ENCODE results near the gene CRABP2. TPM values are rescaled to one million over a fixed set of nuclear protein-coding genes. Genes with fewer than 3 reads are reported as not detected.

CRABP2 gene
- total and polyA plus RNA-seq, 2 of the 4 experiments (the other 2 are of a cell fraction): 6.3 to 15.7 TPM

DNA sequence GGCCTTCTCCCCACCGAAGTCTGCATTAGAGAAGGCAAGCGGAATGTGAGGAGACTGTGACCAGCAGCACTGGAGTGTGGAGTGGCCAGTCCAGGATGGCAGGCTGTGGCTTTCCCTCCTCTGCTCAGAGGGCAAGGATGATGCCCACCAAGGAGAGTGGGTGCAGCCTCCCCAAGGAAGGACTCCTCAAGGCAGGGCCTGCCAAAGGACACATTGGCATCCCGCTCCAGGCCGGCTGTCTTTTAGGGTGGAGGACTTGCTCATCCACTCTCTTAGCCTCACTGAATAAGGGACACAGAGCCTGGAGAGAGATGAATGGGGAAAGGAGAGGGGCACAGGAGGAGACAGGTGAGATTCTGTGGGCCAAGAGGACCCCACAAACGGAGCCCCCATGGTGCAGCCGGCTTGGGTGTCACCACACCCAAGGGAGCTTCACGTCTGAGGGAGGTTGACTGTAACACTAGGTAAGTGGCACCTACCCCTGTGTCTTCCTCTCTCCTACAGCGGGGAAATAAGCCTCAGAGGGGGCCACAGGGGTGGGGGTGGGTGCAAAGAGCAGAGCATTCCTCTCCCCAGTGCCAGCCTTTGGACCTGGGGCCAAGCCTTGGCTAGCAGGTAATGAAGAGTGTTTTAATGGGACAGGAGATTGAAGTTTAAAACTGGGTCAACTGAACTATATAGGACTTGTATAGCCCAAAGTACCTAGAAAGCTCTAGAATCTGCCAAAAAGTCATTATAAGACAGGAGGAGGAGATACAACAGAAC is 24.0 kb downstream of the CRABP2 start:
- Histone ChIP-seq H3K56ac (ENCODE audit: extremely low read depth, insufficient read depth, low read length) (no peak overlapping the region), H2BK120ac (ENCODE audit: low read depth, low read length) (no peak overlapping the region), H3K36me3 (ENCODE audit: control insufficient read depth, insufficient read depth, low read length) (no peaks in the 10 kb centered on the region), H3K4me1 (ENCODE audit: control insufficient read depth, insufficient read depth, low read length) (peaks cover 7% of the 10 kb centered on the region), H3K27me3 (ENCODE audit: control insufficient read depth, insufficient read depth, low read length) (peaks cover 27% of the 10 kb centered on the region), H2AFZ (replicated peaks; ENCODE audit: low read length, poor library complexity) (no peak overlapping the region), H2BK15ac (ENCODE audit: low read depth, low read length) (no peak overlapping the region), H4K20me1 (ENCODE audit: insufficient read depth, low read length) (no peaks in the 10 kb centered on the region; the same call in 1 of the 2 replicates), H4K8ac (ENCODE audit: low read depth in 2 of 2, low read length in 2 of 2) (no peak overlapping the region), H3K14ac (replicated peaks; ENCODE audit: low read depth, low read length) (no peak overlapping the region), H3K9ac (ENCODE audit: low read depth, low read length) (no peak overlapping the region), H2AK9ac (replicated peaks; ENCODE audit: low read depth, low read length, poor library complexity) (no peak overlapping the region), H4K91ac (ENCODE audit: insufficient read depth, low read depth, low read length) (no peak overlapping the region), H2BK5ac (ENCODE audit: low read depth, low read length, poor library complexity, severe bottlenecking) (no peak overlapping the region), H2BK20ac (ENCODE audit: low read depth, low read length) (no peak overlapping the region), H3K79me1 (ENCODE audit: low read depth in 1 of 2, low read length in 2 of 2) (peaks cover 0 to 8% of the 10 kb centered on the region in 2 experiments; a peak in 2 of 4 replicates), H3K9me1 (ENCODE audit: insufficient read depth, low read length) (no peaks in the 10 kb centered on the region), H3K4me2 (ENCODE audit: low read depth, low read length) (no peak overlapping the region), H3K23ac (ENCODE audit: low read depth, low read length) (no peak overlapping the region), H3K9me3 (ENCODE audit: control insufficient read depth, insufficient read depth, low read length) (no peaks in the 10 kb centered on the region), H3K27ac (ENCODE audit: insufficient read depth, low read length) (no peak overlapping the region), H3K4ac (ENCODE audit: low read depth, low read length) (no peak overlapping the region), H2AK5ac (ENCODE audit: low read depth, low read length) (no peak overlapping the region), H4K5ac (ENCODE audit: low read depth, low read length) (no peak overlapping the region), H3K18ac (ENCODE audit: low read depth, low read length) (no peak overlapping the region), H3K4me3 (ENCODE audit: insufficient read depth, low read depth, low read length) (no peak overlapping the region)
- no peak for DNase-seq
- dilution Hi-C loops (cut with HindIII; ENCODE audit: low sequenced_read_pairs, unreplicated experiment): no loop called here
- in situ Hi-C loops (cut with MboI; ENCODE audit: low sequenced_read_pairs): no loop called here
- POLR2A ChIA-PET (ENCODE audit: unreplicated experiment): interaction anchor here (0.7 kb wide), 1 partner anchor 17 kb away, joined by 3 read pairs; no protein-coding TSS in a partner anchor
- no TSS peak for BruUV-seq (replicated peaks)
- intact Hi-C loops (cut with micrococcal nuclease): no loop called here
- CTCF ChIA-PET: interaction anchor here (1.4 kb wide), 2 partner anchors 7 to 21 kb away, joined by 3 to 6 read pairs; no protein-coding TSS in a partner anchor
- 100% methylated on average over 1 of the region's 8 CpGs; no CpG with 5 or more reads in 1 of the 2 experiments for WGBS, 2 experiments (ENCODE audit: extremely low coverage in 2 of 2, insufficient read length in 1 of 2)
- ATAC-seq (ENCODE audit: low read depth): no peak
- TF ChIP-seq SMC3 (IDR thresholded peaks at IDR 0.05; ENCODE audit: low read depth, low read length) (no peak), CEBPB (IDR thresholded peaks at IDR 0.05; ENCODE audit: low read depth, low read length) (no peak), NFE2L2 (IDR thresholded peaks at IDR 0.05; ENCODE audit: low read depth, low read length) (no peak), RAD21 (IDR thresholded peaks at IDR 0.05; ENCODE audit: low read length) (no peak), CHD1 (IDR thresholded peaks at IDR 0.05; ENCODE audit: low read depth, low read length) (no peak), RFX5 (IDR thresholded peaks at IDR 0.05; ENCODE audit: low read depth, low read length) (no peak), MAFK (IDR thresholded peaks at IDR 0.05; ENCODE audit: low read depth, low read length) (no peak), BHLHE40 (IDR thresholded peaks at IDR 0.05; ENCODE audit: low read depth, low read length) (no peak), POLR2A (IDR thresholded peaks at IDR 0.05; ENCODE audit: low read depth, low read length) (no peak), FOS (IDR thresholded peaks at IDR 0.05; ENCODE audit: low read depth, low read length) (no peak), RCOR1 (IDR thresholded peaks at IDR 0.05; ENCODE audit: insufficient replicate concordance, low read length) (no peak), MXI1 (IDR thresholded peaks at IDR 0.05; ENCODE audit: borderline replicate concordance, low read depth, low read length) (no peak)
- TF ChIP-seq, protein P1, sequence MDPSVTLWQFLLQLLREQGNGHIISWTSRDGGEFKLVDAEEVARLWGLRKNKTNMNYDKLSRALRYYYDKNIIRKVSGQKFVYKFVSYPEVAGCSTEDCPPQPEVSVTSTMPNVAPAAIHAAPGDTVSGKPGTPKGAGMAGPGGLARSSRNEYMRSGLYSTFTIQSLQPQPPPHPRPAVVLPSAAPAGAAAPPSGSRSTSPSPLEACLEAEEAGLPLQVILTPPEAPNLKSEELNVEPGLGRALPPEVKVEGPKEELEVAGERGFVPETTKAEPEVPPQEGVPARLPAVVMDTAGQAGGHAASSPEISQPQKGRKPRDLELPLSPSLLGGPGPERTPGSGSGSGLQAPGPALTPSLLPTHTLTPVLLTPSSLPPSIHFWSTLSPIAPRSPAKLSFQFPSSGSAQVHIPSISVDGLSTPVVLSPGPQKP (IDR thresholded peaks at IDR 0.05; ENCODE audit: borderline replicate concordance, low read depth, low read length): no peak
- TF ChIP-seq, protein P2, sequence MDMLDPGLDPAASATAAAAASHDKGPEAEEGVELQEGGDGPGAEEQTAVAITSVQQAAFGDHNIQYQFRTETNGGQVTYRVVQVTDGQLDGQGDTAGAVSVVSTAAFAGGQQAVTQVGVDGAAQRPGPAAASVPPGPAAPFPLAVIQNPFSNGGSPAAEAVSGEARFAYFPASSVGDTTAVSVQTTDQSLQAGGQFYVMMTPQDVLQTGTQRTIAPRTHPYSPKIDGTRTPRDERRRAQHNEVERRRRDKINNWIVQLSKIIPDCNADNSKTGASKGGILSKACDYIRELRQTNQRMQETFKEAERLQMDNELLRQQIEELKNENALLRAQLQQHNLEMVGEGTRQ (IDR thresholded peaks at IDR 0.05; ENCODE audit: low read depth, low read length): no peak
- TF ChIP-seq, protein P3, sequence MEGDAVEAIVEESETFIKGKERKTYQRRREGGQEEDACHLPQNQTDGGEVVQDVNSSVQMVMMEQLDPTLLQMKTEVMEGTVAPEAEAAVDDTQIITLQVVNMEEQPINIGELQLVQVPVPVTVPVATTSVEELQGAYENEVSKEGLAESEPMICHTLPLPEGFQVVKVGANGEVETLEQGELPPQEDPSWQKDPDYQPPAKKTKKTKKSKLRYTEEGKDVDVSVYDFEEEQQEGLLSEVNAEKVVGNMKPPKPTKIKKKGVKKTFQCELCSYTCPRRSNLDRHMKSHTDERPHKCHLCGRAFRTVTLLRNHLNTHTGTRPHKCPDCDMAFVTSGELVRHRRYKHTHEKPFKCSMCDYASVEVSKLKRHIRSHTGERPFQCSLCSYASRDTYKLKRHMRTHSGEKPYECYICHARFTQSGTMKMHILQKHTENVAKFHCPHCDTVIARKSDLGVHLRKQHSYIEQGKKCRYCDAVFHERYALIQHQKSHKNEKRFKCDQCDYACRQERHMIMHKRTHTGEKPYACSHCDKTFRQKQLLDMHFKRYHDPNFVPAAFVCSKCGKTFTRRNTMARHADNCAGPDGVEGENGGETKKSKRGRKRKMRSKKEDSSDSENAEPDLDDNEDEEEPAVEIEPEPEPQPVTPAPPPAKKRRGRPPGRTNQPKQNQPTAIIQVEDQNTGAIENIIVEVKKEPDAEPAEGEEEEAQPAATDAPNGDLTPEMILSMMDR (conservative IDR thresholded peaks at IDR 0.05; ENCODE audit: low read depth, low read length): no peak
